GM18873 (cell line): ENCODE measurements around the gene MDN1.

Experiments
- ATAC-seq: cut with Tn5 transposase; IDR thresholded peaks from one replicate; pipeline ENCODE4 v1.9.1; 2021; ENCODE audit warnings: mild to moderate bottlenecking, moderate library complexity, moderate number of reproducible peaks; ENCODE audit not compliant: unreplicated experiment, low FRiP score

Gene MDN1

GRCh38 chr6:89702349-89702748 is 117.2 kb downstream of the MDN1 start:
- no peak for ATAC-seq

GRCh38 chr6:89695667-89696066 is 123.9 kb downstream of the MDN1 start:
- ATAC-seq: no peak

- no peak for ATAC-seq
These were observed 125.2 kb downstream of the MDN1 start for GRCh38 chr6:89694428-89694827.

GRCh38 chr6:89693207-89693606 is 126.4 kb downstream of the MDN1 start:
- no peak for ATAC-seq

- ATAC-seq: no peak
These were observed 127.3 kb downstream of the MDN1 start for GRCh38 chr6:89692256-89692655.

GRCh38 chr6:89690944-89691324 is 128.7 kb downstream of the MDN1 start:
- ATAC-seq: no peak

GRCh38 chr6:89689732-89690131 is 129.9 kb downstream of the MDN1 start:
- no peak for ATAC-seq

- no peak for ATAC-seq
These were observed 131.3 kb downstream of the MDN1 start for GRCh38 chr6:89688328-89688727.

GRCh38 chr6:89685311-89685710 is 134.3 kb downstream of the MDN1 start:
- no peak for ATAC-seq

GRCh38 chr6:89682991-89683390 is 136.6 kb downstream of the MDN1 start:
- ATAC-seq: no peak

- no peak for ATAC-seq
These were observed 137.5 kb downstream of the MDN1 start for GRCh38 chr6:89681983-89682564.

GRCh38 chr6:89680551-89680950 is 139.0 kb downstream of the MDN1 start:
- ATAC-seq: no peak

- ATAC-seq: no peak
These were observed 139.4 kb downstream of the MDN1 start for GRCh38 chr6:89680150-89680549.

- no peak for ATAC-seq
These were observed 140.1 kb downstream of the MDN1 start for GRCh38 chr6:89679215-89680120.

- ATAC-seq: no peak
These were observed 141.1 kb downstream of the MDN1 start for GRCh38 chr6:89678531-89678930.

GRCh38 chr6:89675949-89676748 is 143.4 kb downstream of the MDN1 start:
- ATAC-seq: no peak

- no peak for ATAC-seq
These were observed 148.5 kb downstream of the MDN1 start for GRCh38 chr6:89670935-89671565.

- no peak for ATAC-seq
These were observed 150.6 kb downstream of the MDN1 start for GRCh38 chr6:89669002-89669401.

- no peak for ATAC-seq
These were observed 151.6 kb downstream of the MDN1 start for GRCh38 chr6:89667872-89668556.

GRCh38 chr6:89662659-89663223 is 156.9 kb downstream of the MDN1 start:
- ATAC-seq: no peak
